ENCODE data around the gene PDGFRB. TPM values are rescaled to one million over a fixed set of nuclear protein-coding genes. Genes with fewer than 3 reads are reported as not detected.

Gene PDGFRB
- total RNA-seq, 1 experiment from 2014 or later, result 0.34 TPM

- ATAC-seq (no peak), DNase-seq (ENCODE audit: low read depth, low spot score) (no peak)
- Histone ChIP-seq H2AFZ (ENCODE audit: low read depth, low read length, poor library complexity, severe bottlenecking) (no peak overlapping the region), H3K27ac (ENCODE audit: low read depth, low read length) (no peak overlapping the region), H3K9ac (ENCODE audit: low read length) (no peak overlapping the region), H3K4me3 (replicated peaks in 1 of 2; ENCODE audit: low read depth in 1 of 2, low read length in 2 of 2) (no peak overlapping the region), H3K27me3 (ENCODE audit: insufficient read depth, low read length) (no peaks in the 10 kb centered on the region), H3K79me2 (ENCODE audit: insufficient read depth, low read length) (no peaks in the 10 kb centered on the region), H4K20me1 (ENCODE audit: insufficient read depth) (no peaks in the 10 kb centered on the region), H3K9me2 (ENCODE audit: insufficient read depth) (no peaks in the 10 kb centered on the region), H3K4me2 (ENCODE audit: low read length) (no peak overlapping the region), H3K4me1 (ENCODE audit: control insufficient read depth in 1 of 2, insufficient read depth in 2 of 2, low read length in 2 of 2) (peaks cover 3 to 19% of the 10 kb centered on the region in 2 experiments; a peak in 3 of 4 replicates), H3K9me3 (ENCODE audit: control insufficient read depth in 1 of 2, insufficient read depth in 1 of 2, low read depth in 1 of 2, low read length in 2 of 2) (no peaks in the 10 kb centered on the region), H3K36me3 (ENCODE audit: control insufficient read depth in 1 of 2, insufficient read depth in 2 of 2, low read length in 2 of 2) (no peaks in the 10 kb centered on the region)
- no peak for TF ChIP-seq TCF7L2 (IDR thresholded peaks at IDR 0.05; ENCODE audit: borderline replicate concordance, extremely low read depth, insufficient read depth, insufficient read length)
- TF ChIP-seq RAD21 (IDR thresholded peaks at IDR 0.05; ENCODE audit: low read depth), result no peak
- TF ChIP-seq, protein P1, sequence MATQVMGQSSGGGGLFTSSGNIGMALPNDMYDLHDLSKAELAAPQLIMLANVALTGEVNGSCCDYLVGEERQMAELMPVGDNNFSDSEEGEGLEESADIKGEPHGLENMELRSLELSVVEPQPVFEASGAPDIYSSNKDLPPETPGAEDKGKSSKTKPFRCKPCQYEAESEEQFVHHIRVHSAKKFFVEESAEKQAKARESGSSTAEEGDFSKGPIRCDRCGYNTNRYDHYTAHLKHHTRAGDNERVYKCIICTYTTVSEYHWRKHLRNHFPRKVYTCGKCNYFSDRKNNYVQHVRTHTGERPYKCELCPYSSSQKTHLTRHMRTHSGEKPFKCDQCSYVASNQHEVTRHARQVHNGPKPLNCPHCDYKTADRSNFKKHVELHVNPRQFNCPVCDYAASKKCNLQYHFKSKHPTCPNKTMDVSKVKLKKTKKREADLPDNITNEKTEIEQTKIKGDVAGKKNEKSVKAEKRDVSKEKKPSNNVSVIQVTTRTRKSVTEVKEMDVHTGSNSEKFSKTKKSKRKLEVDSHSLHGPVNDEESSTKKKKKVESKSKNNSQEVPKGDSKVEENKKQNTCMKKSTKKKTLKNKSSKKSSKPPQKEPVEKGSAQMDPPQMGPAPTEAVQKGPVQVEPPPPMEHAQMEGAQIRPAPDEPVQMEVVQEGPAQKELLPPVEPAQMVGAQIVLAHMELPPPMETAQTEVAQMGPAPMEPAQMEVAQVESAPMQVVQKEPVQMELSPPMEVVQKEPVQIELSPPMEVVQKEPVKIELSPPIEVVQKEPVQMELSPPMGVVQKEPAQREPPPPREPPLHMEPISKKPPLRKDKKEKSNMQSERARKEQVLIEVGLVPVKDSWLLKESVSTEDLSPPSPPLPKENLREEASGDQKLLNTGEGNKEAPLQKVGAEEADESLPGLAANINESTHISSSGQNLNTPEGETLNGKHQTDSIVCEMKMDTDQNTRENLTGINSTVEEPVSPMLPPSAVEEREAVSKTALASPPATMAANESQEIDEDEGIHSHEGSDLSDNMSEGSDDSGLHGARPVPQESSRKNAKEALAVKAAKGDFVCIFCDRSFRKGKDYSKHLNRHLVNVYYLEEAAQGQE (IDR thresholded peaks at IDR 0.05; ENCODE audit: low read depth), result no peak
- no peak for TF ChIP-seq SRF (IDR thresholded peaks at IDR 0.05; ENCODE audit: low read depth)
- no peak for TF ChIP-seq ZNF274 (IDR thresholded peaks at IDR 0.05; ENCODE audit: low read depth, low read length)
- no peak for TF ChIP-seq ELF1 (IDR thresholded peaks at IDR 0.05; ENCODE audit: borderline replicate concordance, low read depth)
- no peak for TF ChIP-seq CEBPB (IDR thresholded peaks at IDR 0.05; ENCODE audit: low read depth)
- TF ChIP-seq, protein P2, sequence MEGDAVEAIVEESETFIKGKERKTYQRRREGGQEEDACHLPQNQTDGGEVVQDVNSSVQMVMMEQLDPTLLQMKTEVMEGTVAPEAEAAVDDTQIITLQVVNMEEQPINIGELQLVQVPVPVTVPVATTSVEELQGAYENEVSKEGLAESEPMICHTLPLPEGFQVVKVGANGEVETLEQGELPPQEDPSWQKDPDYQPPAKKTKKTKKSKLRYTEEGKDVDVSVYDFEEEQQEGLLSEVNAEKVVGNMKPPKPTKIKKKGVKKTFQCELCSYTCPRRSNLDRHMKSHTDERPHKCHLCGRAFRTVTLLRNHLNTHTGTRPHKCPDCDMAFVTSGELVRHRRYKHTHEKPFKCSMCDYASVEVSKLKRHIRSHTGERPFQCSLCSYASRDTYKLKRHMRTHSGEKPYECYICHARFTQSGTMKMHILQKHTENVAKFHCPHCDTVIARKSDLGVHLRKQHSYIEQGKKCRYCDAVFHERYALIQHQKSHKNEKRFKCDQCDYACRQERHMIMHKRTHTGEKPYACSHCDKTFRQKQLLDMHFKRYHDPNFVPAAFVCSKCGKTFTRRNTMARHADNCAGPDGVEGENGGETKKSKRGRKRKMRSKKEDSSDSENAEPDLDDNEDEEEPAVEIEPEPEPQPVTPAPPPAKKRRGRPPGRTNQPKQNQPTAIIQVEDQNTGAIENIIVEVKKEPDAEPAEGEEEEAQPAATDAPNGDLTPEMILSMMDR (IDR thresholded peaks at IDR 0.05 in 2 of 3, conservative IDR thresholded peaks at IDR 0.05 in 1 of 3; ENCODE audit: borderline replicate concordance in 1 of 3, insufficient read depth in 1 of 3, low read depth in 2 of 3, low read length in 2 of 3), result no peak
- TF ChIP-seq CBX3 (IDR thresholded peaks at IDR 0.05; ENCODE audit: low read depth), result no peak
- TF ChIP-seq FOSL1 (IDR thresholded peaks at IDR 0.05; ENCODE audit: low read depth), result no peak
- TF ChIP-seq, protein P3, sequence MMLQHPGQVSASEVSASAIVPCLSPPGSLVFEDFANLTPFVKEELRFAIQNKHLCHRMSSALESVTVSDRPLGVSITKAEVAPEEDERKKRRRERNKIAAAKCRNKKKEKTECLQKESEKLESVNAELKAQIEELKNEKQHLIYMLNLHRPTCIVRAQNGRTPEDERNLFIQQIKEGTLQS (IDR thresholded peaks at IDR 0.05), result no peak
- TF ChIP-seq SP1 (IDR thresholded peaks at IDR 0.05; ENCODE audit: low read depth), result no peak
- no peak for TF ChIP-seq EZH2phosphoT487 (IDR thresholded peaks at IDR 0.05; ENCODE audit: borderline replicate concordance)
- TF ChIP-seq SIN3A (IDR thresholded peaks at IDR 0.05; ENCODE audit: low read depth), result no peak
- TF ChIP-seq ZFX (IDR thresholded peaks at IDR 0.05), result no peak
- TF ChIP-seq, protein P4, sequence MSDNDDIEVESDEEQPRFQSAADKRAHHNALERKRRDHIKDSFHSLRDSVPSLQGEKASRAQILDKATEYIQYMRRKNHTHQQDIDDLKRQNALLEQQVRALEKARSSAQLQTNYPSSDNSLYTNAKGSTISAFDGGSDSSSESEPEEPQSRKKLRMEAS (IDR thresholded peaks at IDR 0.05), result no peak
- ChIA-PET POLR2A (no interaction called here), CTCF (no interaction called here), RAD21 (ENCODE audit: low non-redundant PET in 1 of 2, low total read pairs in 2 of 2, uncharacterized antibody in 2 of 2, unreplicated experiment in 2 of 2) (no interaction called here)
- BruUV-seq (replicated peaks), result no TSS peak
- intact Hi-C loops (cut with micrococcal nuclease), result no loop called here
Observed at GRCh38 chr5:150159741-150160179, 4.1 kb upstream of the PDGFRB start.

Measured in HCT116 (cell line).